ENCODE data around the gene ZCCHC12.
"Not testable (repeated sequence)": the region's sequence is repeated elsewhere in the genome, so short reads cannot be mapped to it uniquely, and the experiment has no call there.

ZCCHC12 gene

DNA sequence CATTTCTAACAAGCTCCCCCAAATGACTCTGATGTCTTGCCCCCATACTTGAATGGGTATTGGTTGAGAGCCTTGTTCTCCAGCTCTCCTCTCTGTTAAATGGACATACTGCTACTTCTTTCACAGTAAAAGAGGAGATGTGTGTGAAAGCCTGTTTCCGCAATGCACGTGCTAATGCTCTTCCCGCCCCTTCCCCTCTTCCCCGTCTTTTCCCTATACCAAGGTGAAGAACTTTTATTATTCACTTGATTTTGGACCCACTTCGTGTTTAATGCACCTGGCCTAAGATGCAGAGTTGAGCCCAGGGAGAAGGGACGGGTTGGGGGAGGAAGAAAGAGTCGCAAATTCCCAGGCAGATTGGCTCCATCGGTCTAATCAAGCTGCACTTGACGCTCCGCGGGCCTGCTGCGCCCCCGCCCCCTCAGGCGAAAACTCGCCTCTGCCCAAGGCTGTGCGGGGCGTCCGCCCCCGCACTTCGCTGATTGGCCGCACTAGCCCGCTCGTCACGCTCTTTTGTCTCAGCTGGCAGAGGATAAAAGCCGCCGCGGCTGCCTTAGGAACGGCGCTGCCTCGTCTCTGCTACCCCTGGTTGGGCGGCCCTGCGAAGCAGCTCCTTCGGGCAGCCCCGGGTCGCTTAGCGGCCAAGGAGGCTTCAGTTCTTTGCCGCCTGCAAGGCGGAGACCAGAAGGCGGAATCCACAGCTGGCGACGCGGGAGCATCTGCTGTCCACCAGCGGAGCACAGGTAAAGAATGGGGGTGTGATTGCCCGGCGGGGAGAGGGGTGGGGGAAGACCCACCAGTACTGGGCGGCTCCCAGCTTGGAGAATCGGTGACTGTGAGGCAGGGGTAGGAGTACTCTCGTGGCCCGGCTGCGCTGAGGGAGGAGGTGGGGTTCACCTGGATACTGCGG lies at the start of gene ZCCHC12:
Gene ZCCHC12 (plus strand): TSS at position 562 of the 910 bp plus-strand sequence. CDS start 1,421 bp downstream, outside the sequence.
- peak; percentile 83 to 90 for DNase-seq

GRCh38 chrX:118779581-118779980 lies 44.0 kb upstream of the ZCCHC12 start:
- DNase-seq, result no peak

GRCh38 chrX:118780509-118780908 lies 43.1 kb upstream of the ZCCHC12 start:
- DNase-seq, result no peak

DNA sequence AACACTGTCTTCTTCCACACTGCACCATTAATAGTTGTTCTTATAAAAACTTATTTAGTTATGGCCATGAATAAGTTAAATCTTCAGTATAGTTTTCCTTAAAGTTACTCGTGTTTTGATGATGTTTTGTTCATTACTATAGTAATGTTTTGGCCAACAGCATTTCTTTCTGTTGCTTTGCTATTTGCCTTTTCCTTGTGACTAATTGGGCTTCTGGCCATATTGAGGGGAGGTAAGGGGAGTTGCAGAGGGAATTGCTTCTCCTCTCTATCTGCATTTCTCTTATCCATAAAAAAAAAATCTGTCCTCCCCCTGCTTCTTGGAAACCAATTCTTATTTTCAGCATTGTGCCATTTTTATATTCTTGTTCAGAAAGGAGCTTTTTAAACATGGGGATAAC lies 42.7 kb upstream of the ZCCHC12 start:
- DNase-seq, result no peak

DNA sequence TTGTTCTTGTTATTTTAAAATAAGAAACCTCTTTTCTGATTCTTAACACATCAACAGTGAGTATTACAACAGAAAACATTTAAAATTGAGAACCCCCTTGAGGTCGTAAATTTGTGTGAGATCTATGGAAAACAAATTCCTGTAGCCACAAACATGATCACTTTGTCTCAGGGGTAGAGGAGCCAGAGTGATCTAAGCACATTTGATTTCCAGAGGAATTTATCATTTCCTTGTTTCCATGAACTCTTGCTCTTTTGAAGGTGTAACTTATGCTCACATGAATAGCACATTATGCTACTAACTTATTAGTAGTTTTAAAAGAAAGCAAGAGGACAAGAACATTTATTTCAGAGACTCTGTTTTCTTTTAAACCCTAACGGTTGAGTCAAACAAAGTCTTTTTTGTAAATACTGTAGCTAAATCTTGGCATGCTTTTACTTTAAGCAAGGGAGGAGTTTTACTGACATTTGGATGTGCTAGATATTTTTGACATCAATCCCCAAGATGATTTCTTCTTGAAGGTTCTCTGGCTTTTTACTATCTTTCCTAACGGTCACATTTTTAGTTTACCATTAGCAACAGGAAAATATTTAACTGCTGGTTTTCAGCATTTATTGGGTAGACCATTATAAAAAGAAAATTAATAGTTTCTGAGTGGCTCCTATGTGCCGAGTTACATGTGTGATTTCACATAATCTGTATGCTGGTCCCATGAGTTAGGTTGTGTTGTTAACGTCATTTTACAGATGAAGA lies 27.9 kb upstream of the ZCCHC12 start:
- no peak for DNase-seq

DNA sequence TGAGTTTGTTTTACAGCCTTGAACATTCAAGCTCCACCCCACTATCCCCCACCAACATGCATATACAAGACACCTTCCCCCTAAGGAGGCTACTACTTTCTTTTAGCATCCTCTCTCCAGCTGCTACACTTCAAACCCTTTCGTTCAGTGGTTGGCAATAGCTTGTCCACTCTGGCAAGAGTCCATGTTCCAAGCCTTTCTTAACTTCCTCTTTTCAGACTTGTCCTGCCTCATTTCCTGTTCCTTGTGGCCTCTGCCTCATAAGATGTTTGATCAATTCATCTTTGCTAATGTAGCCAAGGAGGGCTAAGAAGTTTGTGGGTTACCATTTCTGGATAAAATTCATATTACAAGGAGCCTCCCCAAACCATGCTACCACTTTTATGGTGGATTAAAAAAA lies 20.8 kb upstream of the ZCCHC12 start:
- DNase-seq, result no peak

DNA sequence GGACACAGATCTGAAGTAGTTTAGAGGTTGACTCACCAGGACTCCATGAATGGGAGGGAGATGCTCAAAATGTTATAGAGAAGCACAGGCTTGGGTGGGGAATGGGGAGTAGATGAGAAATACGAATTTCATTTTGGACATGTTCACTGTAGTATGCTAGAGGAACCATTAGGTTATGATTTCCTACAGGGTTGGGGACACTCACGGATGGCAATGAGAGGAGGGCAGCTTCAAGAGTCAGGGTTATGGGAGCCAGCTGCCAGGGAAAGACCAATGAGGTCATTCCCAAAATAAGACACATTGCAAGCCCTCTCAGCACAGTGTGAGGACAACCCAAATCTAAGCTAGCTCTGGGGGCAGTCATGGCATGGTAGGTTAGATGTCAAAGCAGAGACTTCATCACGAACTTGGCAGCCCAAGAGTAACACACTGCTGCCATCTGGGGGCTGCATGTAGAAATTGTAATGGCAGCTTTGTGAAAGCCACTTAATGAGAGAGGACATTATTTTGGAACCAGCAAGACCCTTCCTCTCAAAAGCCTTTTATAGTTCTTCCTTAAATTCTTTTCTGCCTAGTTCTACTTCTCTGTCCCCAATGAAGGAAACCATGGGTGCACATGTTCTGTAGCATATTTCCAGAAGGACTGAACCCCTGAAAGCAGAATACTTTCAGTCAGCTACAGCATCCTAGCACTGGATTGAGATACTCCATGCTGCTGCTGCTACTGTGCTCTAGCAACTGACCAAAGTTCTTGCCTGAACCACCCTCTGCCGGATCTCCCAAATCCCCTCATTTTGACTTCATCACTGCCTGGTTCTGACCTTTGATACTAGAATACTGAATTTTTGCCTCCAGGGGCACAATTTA lies 16.2 kb upstream of the ZCCHC12 start:
- peak; percentile 67 to 75 for DNase-seq

DNA sequence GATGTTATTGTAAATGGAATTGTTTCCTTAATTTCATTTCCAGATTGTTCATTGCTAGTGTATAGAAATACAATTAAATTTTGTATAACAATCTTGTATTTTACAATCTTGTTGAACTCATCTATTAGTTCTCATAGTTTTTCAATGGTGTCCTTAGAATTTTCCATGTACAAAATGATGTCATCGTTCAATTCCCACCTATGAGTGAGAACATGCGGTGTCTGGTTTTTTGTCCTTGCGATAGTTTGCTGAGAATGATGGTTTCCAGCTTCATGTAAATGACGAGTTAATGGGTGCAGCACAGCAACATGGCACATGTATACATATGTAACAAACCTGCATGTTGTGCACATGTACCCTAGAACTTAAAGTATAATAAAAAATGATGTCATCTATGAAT lies 6.4 kb upstream of the ZCCHC12 start:
- DNase-seq, result not testable (repeated sequence)

GRCh38 chrX:118824173-118824730 lies 628 bp downstream of the ZCCHC12 start:
- DNase-seq, result no peak

DNA sequence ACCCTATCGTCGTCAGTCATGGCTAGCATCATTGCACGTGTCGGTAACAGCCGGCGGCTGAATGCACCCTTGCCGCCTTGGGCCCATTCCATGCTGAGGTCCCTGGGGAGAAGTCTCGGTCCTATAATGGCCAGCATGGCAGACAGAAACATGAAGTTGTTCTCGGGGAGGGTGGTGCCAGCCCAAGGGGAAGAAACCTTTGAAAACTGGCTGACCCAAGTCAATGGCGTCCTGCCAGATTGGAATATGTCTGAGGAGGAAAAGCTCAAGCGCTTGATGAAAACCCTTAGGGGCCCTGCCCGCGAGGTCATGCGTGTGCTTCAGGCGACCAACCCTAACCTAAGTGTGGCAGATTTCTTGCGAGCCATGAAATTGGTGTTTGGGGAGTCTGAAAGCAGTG lies 1.6 kb downstream of the ZCCHC12 start:
- no peak for DNase-seq

DNA sequence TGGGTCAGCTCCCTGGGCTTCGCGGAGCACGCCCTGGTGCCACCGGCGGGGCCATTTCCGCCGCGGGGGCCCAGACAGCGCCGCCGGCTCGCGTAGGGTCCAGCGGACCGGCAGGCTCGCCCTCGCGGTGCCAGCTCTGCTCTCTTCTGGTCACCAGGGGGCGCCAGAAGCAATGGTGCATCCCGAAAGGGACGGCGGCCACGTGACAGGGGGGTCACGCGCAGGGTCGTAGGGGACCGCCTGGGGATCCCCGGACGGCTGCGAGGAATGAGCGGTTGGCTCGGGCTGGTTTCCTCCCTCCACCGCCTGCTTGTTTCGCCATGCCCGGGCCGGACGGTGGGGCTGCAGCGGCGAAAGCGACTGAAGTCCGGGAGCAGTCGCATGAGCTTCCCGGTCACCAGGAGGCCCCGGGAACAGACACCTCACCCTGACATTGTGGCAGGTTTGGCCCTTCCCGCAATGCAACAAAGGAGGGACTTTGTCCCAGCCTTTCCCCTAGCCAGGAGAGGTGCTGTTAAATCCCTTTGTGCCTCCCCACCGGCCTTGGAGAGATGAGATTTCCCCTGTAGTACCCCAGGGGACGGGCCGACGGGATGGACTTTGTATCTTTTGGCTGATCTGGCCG lies 15.8 kb downstream of the ZCCHC12 start:
- DNase-seq, result peak; percentile 87

DNA sequence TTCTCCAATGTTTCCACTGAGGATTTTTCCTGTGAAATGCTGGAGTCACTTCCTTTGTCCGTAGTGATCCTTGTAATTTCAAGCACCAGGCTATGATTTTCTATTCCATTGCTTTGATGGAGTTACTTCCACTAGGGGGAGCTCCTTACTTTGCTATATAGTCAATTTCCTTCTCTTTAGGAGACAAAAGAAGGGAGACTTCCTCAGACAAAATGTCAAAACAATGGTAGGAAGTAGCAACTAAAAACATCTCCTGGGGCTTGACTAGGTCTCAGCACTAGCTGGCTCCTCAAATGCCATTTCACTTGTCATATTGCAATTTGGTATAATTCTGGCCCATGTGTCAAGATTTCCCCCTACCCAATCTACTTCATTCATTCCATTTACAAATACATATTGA lies 24.1 kb downstream of the ZCCHC12 start:
- peak; percentile 88 to 89 for DNase-seq

- no peak for DNase-seq
Measured at GRCh38 chrX:118853596-118853995, 30.0 kb downstream of the ZCCHC12 start.

DNA sequence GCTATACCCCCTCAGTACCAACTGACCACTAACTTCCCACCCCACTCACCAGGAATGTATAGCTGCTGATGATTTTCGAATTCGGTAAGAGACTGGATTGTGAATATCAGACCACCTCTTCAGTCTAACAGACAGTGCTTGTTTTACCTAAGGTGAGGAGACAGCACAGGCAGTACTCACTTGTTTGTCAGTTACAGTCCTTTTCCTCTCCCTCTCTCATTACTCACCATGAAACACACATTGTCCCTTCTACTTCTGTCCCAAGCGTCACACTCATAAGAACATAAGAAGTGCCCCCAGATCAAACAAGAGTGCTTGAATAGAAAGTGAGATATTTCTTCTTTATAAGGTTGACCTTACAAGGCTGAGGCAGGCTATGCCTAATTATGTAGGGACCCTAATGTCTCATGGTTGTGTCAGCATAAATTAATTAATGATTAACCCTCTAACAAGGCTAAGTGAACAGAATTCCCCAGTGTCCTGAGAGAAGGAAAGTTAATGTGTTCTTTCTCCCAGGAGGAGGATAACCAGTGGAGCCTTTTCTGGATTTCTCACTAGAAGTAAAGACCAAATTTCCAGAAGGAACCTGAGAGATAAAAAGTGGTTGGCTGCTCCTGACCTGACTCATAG lies 32.2 kb downstream of the ZCCHC12 start:
- DNase-seq, result no peak

DNA sequence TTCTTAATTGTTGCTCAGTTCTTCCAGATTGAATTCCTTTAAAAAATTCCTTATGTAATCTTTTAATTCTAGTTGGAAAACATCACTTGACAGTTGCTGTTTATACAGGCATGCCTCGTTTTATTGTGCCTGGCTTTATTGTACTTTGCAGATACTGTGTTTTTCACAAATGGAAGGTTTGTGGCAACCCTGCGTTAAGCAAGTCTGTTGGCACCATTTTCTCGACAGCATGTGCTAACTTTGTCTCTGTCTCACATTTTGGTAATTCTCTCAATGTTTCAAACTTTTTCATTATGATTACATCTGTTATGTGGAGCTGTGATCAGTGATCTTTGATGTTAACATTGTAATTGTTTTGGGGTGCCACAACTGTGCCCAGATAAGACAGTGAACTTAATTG lies 33.4 kb downstream of the ZCCHC12 start:
- no peak for DNase-seq

GRCh38 chrX:118861338-118861737 lies 37.7 kb downstream of the ZCCHC12 start:
- DNase-seq, result no peak

- DNase-seq, result peak in 1 of 2 experiments; percentile 43
Measured at GRCh38 chrX:118862091-118862490, 38.5 kb downstream of the ZCCHC12 start.

- DNase-seq, result no peak
Measured at GRCh38 chrX:118862979-118863378, 39.4 kb downstream of the ZCCHC12 start.

- DNase-seq, result no peak
Measured at GRCh38 chrX:118864063-118864635, 40.5 kb downstream of the ZCCHC12 start.

DNA sequence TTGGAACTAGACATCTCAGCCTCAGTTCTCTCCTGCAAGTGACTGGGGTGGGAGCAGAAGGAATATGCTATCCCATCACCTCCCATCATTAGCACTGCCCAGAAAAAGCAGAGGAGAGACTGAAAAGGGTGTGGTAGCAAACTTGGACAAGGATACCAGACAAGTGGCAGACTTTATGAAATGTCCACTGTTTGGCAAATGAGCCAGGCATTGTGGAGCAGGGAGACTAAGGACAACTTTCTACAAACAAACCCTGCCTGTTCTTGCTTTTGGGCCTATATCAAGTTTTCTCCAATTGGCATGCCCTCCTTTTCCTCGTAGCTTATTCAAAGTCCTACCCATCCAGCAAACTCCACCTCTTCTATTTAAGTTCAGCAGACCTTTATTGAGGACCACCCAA lies 41.6 kb downstream of the ZCCHC12 start:
- DNase-seq, result no peak

DNA sequence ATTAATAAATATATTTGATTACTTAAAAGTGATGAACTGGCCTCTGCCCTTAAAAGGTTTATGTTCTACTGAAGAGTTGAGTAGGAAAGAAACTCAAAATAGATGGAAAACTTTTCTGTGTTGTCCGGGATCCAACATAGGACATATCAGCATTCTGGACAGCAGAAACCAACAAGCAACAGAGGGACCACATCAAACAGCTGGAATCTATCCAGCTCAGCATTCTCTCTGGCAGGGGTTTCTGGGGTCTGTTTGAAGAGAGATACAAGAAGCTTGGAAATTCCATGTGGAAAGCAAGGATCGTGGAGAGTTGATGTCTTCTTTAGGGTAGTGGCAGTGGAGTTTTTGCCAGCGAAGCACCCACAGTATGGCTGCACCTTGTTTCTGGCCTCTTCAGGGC lies 43.6 kb downstream of the ZCCHC12 start:
- no peak for DNase-seq
